ENCODE results near the gene ENOPH1.
A peak's percentile ranks its signal among the peaks of the same experiment; 100 is the strongest.
"Not testable (repeated sequence)": the region's sequence is repeated elsewhere in the genome, so short reads cannot be mapped to it uniquely, and the experiment has no call there.

The ENOPH1 gene

GRCh38 chr4:82428969-82429727 lies 1.2 kb upstream of the ENOPH1 start:
- peak; percentile 88 for DNase-seq

GRCh38 chr4:82429728-82430192 lies 630 bp upstream of the ENOPH1 start:
- DNase-seq = peak; percentile 72

- DNase-seq = peak; percentile 11
Observed at GRCh38 chr4:82430964-82431745, 765 bp downstream of the ENOPH1 start.

GRCh38 chr4:82431831-82432230 lies 1.4 kb downstream of the ENOPH1 start:
- DNase-seq = no peak

- DNase-seq = no peak
Observed at GRCh38 chr4:82432596-82432995, 2.2 kb downstream of the ENOPH1 start.

- DNase-seq = no peak
Observed at GRCh38 chr4:82433791-82434190, 3.4 kb downstream of the ENOPH1 start.

GRCh38 chr4:82434949-82435348 lies 4.6 kb downstream of the ENOPH1 start:
- no peak for DNase-seq

- DNase-seq = no peak
Observed at GRCh38 chr4:82436130-82436529, 5.7 kb downstream of the ENOPH1 start.

- DNase-seq = no peak
Observed at GRCh38 chr4:82436780-82437179, 6.4 kb downstream of the ENOPH1 start.

GRCh38 chr4:82437285-82438005 lies 7.1 kb downstream of the ENOPH1 start:
- DNase-seq = no peak

- no peak for DNase-seq
Observed at GRCh38 chr4:82439088-82439487, 8.7 kb downstream of the ENOPH1 start.

GRCh38 chr4:82447886-82448285 lies 17.5 kb downstream of the ENOPH1 start:
- DNase-seq = no peak

- no peak for DNase-seq
Observed at GRCh38 chr4:82450966-82451755, 20.8 kb downstream of the ENOPH1 start.

GRCh38 chr4:82452026-82452425 lies 21.6 kb downstream of the ENOPH1 start:
- DNase-seq = no peak

GRCh38 chr4:82457266-82457665 lies 26.9 kb downstream of the ENOPH1 start:
- DNase-seq = no peak

GRCh38 chr4:82458729-82459128 lies 28.3 kb downstream of the ENOPH1 start:
- no peak for DNase-seq

- no peak for DNase-seq
Observed at GRCh38 chr4:82461710-82462109, 31.3 kb downstream of the ENOPH1 start.

GRCh38 chr4:82462415-82462831 lies 32.0 kb downstream of the ENOPH1 start:
- peak; percentile 81 for DNase-seq

- DNase-seq = no peak
Observed at GRCh38 chr4:82463221-82463620, 32.8 kb downstream of the ENOPH1 start.

- no peak for DNase-seq
Observed at GRCh38 chr4:82467471-82467870, 37.1 kb downstream of the ENOPH1 start.

- no peak for DNase-seq
Observed at GRCh38 chr4:82469791-82470345, 39.5 kb downstream of the ENOPH1 start.

- not testable (repeated sequence) for DNase-seq
Observed at GRCh38 chr4:82473080-82473479, 42.7 kb downstream of the ENOPH1 start.

All from effector CD8-positive, alpha-beta T cell (primary cell).